ENCODE measurements around the gene PIM3.

DNA sequence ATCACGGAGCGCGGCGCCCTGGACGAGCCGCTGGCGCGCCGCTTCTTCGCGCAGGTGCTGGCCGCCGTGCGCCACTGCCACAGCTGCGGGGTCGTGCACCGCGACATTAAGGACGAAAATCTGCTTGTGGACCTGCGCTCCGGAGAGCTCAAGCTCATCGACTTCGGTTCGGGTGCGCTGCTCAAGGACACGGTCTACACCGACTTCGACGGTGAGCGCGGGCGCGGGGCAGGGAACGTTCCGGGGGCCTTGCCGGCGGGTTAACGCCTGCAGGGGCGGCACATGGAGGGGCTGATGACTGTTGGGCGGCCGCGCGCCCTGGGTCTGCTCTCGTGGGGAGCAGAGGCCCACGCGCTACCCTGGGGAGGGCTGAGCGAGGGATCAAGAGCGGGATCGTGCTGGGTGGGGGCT lies 1.0 kb downstream of the PIM3 start:
- TF ChIP-seq EZH2phosphoT487 (IDR thresholded peaks at IDR 0.05; ENCODE audit: low read length), result no peak
- TF ChIP-seq, protein P1, sequence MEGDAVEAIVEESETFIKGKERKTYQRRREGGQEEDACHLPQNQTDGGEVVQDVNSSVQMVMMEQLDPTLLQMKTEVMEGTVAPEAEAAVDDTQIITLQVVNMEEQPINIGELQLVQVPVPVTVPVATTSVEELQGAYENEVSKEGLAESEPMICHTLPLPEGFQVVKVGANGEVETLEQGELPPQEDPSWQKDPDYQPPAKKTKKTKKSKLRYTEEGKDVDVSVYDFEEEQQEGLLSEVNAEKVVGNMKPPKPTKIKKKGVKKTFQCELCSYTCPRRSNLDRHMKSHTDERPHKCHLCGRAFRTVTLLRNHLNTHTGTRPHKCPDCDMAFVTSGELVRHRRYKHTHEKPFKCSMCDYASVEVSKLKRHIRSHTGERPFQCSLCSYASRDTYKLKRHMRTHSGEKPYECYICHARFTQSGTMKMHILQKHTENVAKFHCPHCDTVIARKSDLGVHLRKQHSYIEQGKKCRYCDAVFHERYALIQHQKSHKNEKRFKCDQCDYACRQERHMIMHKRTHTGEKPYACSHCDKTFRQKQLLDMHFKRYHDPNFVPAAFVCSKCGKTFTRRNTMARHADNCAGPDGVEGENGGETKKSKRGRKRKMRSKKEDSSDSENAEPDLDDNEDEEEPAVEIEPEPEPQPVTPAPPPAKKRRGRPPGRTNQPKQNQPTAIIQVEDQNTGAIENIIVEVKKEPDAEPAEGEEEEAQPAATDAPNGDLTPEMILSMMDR (IDR thresholded peaks at IDR 0.05; ENCODE audit: low read length), result no peak
- no peak for TF ChIP-seq EZH2 (optimal IDR thresholded peaks at IDR 0.05; ENCODE audit: low read depth, low read length)

Data from MM.1S (cell line).